ENCODE data around the gene SUPT3H.

SUPT3H gene

GRCh38 chr6:45377554-45378333 lies at the start of gene SUPT3H:
Gene SUPT3H (minus strand): TSS chr6:45377934.
- DNase-seq = peak; percentile 91

- no peak for DNase-seq
Observed at GRCh38 chr6:45426251-45426650, 48.5 kb upstream of the SUPT3H start.

- DNase-seq = no peak
Observed at GRCh38 chr6:45424451-45424861, 46.7 kb upstream of the SUPT3H start.

- no peak for DNase-seq
Observed at GRCh38 chr6:45423824-45424450, 46.2 kb upstream of the SUPT3H start.

DNA sequence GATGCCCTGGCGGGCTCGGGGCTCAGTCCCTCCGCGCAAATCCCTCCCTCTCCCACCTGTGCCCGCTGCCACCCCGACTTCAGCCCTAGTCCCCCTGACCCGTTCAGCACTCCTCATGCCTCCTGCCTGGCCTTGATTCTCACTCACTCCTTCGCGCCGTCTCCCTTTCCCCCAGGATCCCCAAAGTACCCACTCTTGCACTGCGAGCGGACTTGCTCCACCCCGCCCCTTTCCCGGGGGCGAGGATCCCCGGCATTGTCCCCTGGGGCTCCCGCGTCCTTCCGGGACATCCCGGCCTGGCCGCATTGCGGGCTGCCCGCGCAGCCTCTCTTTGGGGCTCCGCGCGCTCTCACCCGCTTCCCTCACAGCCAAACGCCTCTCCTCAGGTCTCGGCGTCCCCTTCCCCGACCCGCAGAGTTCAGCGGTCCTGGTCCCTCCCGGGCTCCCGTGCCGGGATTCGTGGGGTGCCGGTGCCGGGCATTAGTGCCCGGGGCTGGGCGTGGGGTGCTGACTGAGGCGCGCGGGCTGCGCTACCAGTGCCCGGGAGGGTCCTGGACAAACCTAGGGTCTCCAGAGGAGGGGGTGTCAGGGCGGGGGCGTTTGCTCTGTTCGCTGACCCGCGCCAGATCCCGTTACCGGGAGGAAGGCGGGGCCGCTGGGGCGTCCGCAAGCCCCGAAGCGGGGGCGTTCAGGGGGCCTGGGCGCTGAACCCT lies 45.5 kb upstream of the SUPT3H start:
- no peak for DNase-seq

GRCh38 chr6:45422503-45423110 lies 44.9 kb upstream of the SUPT3H start:
- DNase-seq = no peak

DNA sequence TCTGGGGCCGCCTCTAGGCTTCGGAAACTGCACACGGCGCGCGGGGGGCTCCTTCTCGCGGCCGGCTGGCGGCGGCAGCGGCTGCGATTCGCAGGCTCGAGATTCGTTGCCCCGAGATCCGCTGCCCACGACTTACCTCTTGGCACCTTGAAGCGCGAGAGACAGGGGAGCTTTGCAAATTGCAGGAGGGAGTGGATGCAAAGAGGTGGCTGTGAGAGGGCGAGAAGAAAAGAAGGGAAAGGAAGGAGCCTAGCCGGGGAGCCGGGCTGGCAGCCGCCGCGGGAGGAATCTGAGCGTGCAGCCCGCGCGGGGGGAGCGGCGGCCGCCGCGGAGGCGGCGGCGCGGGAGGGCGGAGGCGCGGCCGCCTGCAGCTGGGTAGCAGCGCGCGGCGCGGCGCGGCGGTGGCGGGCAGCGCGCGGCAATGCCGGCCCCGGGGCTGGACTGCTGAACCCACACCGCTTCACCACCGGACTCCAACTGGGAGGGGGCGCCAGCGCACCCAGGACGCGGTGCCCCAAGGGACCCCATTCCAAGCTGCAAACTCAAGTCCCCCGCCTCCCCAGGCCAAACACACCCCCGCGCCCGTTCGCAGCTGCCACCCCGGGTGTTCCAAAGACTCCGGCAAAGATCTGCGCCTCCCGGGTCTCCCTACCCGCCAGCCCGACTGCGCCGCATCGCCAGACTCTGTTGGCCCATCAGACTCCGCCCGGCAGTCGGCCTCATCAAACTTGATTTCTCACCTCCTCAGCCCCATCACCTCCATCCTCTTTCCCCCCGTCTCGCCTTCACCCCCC lies 44.2 kb upstream of the SUPT3H start:
- DNase-seq = peak; percentile 37

DNA sequence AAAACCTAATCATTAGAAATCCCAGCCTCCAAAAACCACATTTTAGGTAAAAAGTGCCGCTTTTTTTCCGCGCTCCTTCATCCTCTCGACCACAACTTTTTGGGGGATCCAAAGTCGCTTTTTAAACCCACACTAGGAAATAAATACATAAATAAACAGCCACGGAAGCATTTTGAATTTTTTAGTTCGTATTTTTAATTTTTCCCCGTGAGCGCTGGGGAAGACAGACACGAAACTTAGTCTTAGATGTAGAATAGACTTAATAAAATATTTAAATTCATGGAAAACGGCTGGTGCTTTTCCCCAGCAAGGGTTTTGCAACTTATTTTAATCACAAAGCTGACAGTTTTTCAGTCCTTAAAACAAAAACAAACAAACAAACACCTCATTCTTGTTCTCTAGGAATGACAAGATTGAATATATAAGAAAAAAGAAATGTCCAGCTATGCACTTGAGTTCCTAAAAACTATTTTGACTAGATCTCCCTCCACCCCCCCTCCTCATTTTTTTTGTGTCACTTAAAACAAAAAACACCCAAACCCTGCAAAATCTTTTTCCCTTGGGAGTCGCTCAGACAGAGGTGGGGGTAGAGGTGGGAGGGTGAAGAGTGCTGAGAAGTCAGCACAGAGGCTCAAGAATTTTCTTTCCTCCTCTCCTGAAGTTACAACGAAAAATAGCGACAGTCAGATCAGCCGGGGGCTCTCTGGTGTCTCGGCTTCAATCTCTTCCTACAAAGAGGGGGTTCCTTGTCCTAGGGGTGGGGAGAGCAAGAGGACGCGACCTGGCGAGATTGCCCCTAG lies 43.4 kb upstream of the SUPT3H start:
- DNase-seq = no peak

GRCh38 chr6:45420083-45420908 lies 42.6 kb upstream of the SUPT3H start:
- peak; percentile 31 for DNase-seq

DNA sequence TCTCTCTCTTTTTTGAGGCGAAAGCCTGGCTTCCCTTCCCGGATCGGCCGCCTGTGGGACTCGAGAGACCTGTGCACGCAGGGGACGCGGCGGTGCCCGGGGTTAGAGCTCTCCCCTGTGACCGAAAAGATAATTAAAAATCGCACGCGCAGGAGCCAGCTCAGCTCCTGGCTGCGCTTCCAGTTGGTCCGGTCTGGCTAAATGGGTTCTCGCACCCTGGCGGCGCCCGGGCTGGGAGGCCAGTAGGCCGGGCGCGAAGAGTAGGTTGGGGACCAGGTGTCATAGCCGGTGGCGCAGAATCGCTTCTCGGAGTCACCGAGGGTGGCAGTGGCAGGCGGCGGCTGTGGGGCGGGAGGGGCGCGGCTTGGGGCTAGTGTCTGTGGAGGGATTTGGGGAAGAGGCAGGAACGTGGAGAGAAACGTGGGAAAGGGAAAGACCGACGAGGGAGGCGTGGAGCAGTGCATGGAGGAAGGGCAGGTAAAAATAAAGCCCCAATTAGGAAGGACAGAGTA lies 41.9 kb upstream of the SUPT3H start:
- DNase-seq = peak; percentile 87

DNA sequence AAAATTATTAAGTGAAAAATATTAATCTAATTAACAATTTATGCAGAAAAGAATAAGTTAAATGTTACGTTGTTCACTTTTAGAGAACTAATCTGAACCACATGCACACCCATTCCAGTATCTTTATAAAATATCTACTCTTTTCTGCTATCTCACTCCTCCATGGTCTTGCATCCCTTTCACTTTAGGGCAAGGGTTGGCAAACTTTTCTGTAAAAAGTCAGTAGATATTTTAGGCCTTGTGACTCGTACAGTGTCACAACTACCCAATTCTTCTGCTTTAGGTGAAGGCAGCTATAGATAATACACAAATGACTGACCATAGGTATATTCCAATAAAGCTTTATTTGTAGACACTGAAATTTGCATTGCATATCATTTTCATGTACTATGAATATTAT lies 39.7 kb upstream of the SUPT3H start:
- DNase-seq = no peak

GRCh38 chr6:45416700-45417099 lies 39.0 kb upstream of the SUPT3H start:
- DNase-seq = peak; percentile 30

GRCh38 chr6:45415788-45416518 lies 38.2 kb upstream of the SUPT3H start:
- DNase-seq = no peak

GRCh38 chr6:45415315-45415714 lies 37.6 kb upstream of the SUPT3H start:
- no peak for DNase-seq

GRCh38 chr6:45411959-45412358 lies 34.2 kb upstream of the SUPT3H start:
- no peak for DNase-seq

GRCh38 chr6:45400021-45400420 lies 22.3 kb upstream of the SUPT3H start:
- no peak for DNase-seq

GRCh38 chr6:45398075-45398813 lies 20.5 kb upstream of the SUPT3H start:
- DNase-seq = no peak

- no peak for DNase-seq
Observed at GRCh38 chr6:45394586-45395095, 16.9 kb upstream of the SUPT3H start.

DNA sequence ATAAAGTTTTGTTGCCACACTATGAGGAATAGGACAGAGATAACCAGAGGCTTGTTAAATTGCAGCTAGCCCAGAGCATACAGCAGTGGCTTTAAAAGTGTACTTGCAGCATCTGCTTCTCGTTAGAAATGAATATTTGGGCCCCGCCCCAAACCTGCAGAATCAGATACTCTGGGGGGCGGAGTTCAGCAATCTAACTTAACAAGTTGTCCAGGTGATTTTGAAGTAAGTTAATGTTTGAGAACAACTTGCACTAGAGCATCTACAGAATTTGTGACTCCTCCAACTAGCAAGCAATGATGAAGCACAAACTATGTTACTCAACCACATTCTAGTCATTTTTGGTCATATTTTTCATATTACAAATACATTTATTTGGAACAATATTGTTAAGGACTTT lies 10.6 kb upstream of the SUPT3H start:
- DNase-seq = no peak
